ENCODE results near the gene DYNC2H1.

DNA sequence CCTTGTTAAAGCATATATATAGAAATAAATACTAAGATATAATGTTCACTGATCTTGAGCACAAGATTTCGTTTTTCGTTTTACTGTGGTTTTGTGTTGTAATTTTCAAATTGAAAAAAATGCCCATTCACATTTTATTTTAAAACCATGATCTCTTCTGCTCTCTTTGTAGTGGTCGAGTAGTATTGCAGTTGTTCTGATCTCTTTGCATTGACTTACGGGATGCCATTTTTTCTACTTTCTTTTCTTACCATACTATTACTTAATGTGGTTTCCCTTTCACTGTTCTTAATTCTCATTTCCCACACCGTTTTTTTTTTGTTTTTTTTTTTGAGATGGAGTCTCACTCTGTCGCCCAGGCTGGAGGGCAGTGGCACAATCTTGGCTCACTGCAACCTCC, 289.6 kb downstream of the DYNC2H1 start:
- TF ChIP-seq EZH2 (IDR thresholded peaks at IDR 0.05; ENCODE audit: low read length, missing control alignments), result no peak
- no peak for TF ChIP-seq CTCF (conservative IDR thresholded peaks at IDR 0.05 in 1 of 2, IDR thresholded peaks at IDR 0.05 in 1 of 2; ENCODE audit: low read depth in 1 of 2, low read length in 2 of 2)

Measured in fibroblast of lung (primary cell).